Upper lobe of left lung (tissue), 4 donors: ENCODE measurements around the gene MRPL52.

Experiments used
- CTCF ChIP-seq, 6 experiments: fragments of 450-650 bp in 4 of 6; fragments of 200-600 bp in 2 of 6; sonication (generic) in 2 of 6; IDR thresholded peaks; one replicate each; pipeline ENCODE4 v1.5.1; 2016 to 2019; ENCODE audit warnings: antibody characterized with exemption in 6 of 6
- EP300 ChIP-seq, 4 donors: sonication (generic); formaldehyde crosslinking; IDR thresholded peaks; one replicate each; pipeline ENCODE4 v1.5.1; 2017; ENCODE audit warnings: antibody characterized with exemption in 4 of 4, control low read depth in 2 of 4
- POLR2A ChIP-seq, 4 donors: fragments of 450-650 bp; IDR thresholded peaks; one replicate each; pipeline ENCODE4 v1.5.1; 2016 to 2017; ENCODE audit warnings: antibody characterized with exemption in 4 of 4, mild to moderate bottlenecking in 2 of 4
- POLR2AphosphoS5 ChIP-seq, 2 donors: sonication (generic); formaldehyde crosslinking; IDR thresholded peaks; one replicate each; pipeline ENCODE4 v1.5.1; 2017; ENCODE audit warnings: antibody characterized with exemption in 2 of 2

DNA sequence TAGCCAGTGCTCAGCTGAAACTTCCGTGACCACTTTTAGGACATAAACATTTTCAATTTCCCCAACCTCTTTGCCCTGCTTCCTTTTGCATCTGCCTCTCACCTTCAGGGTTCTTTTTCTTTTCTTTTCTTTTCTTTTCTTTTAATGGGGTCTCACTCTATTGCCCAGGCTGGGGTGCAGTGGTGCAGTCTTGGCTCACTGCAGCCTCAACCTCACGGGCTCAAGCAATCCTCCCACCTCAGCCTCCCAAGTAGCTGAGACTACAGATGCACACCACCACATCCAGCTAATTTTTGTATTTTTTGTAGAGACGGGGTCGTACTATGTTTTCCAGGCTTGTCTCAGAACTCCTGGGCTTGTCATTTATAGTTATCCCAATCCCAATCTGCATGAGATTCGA is 37.2 kb downstream of the MRPL52 start:
- TF ChIP-seq CTCF (IDR thresholded peaks at IDR 0.05) (no peak), POLR2AphosphoS5 (IDR thresholded peaks at IDR 0.05) (no peak), EP300 (IDR thresholded peaks at IDR 0.05) (no peak), POLR2A (IDR thresholded peaks at IDR 0.05) (no peak)
